SU-DHL-6 (cell line): ENCODE data around the gene TMEM138.

Source experiments
- H2AFZ ChIP-seq: fragments of 200-600 bp; sonication (generic); 2 replicates; pipeline ENCODE4 v1.6.1; 2014; ENCODE audit warnings: low read depth, mild to moderate bottlenecking, moderate library complexity, mixed read lengths, antibody characterized with exemption, low read length; ENCODE audit not compliant: severe bottlenecking
- H3F3A ChIP-seq: fragments of 200-600 bp; shearing (Covaris generic); 2 replicates; pipeline ENCODE4 v1.6.0; 2016; ENCODE audit warnings: antibody characterized with exemption, mild to moderate bottlenecking; ENCODE audit not compliant: insufficient read depth
- H3K27ac ChIP-seq: fragments of 200-600 bp; sonication (generic); 2 replicates; pipeline ENCODE4 v1.5.1; 2016; ENCODE audit warnings: low read depth, mild to moderate bottlenecking, low read length, moderate library complexity, mixed read lengths
- H3K27me3 ChIP-seq: fragments of 200-600 bp; sonication (generic), shearing (Covaris generic); 2 replicates; pipeline ENCODE4 v1.6.0; 2014; ENCODE audit warnings: mild to moderate bottlenecking, low read length
- H3K36me3 ChIP-seq: fragments of 200-600 bp; sonication (generic); 2 replicates; pipeline ENCODE4 v1.6.1; 2014; ENCODE audit warnings: mild to moderate bottlenecking, low read length, mixed read lengths
- H3K4me2 ChIP-seq: fragments of 300-600, 200-600 bp; shearing (Covaris generic), sonication (generic); 2 replicates; pipeline ENCODE4 v1.6.0; 2014; ENCODE audit warnings: low read length, low read depth, mild to moderate bottlenecking; ENCODE audit not compliant: poor library complexity, severe bottlenecking
- H3K4me3 ChIP-seq: fragments of 200-600 bp; sonication (generic); 2 replicates; pipeline ENCODE4 v1.5.1; 2014; ENCODE audit warnings: antibody characterized with exemption, low read length, mild to moderate bottlenecking, mixed read lengths; ENCODE audit not compliant: insufficient read depth, poor library complexity, severe bottlenecking
- H3K79me2 ChIP-seq: fragments of 200-600 bp; sonication (generic); 2 replicates; pipeline ENCODE4 v1.6.1; 2014; ENCODE audit warnings: mild to moderate bottlenecking, low read length, moderate library complexity; ENCODE audit not compliant: insufficient read depth
- H3K9ac ChIP-seq: fragments of 200-600 bp; sonication (generic); 2 replicates; pipeline ENCODE4 v1.7.0; 2014; ENCODE audit warnings: mild to moderate bottlenecking, low read length
- H3K9me2 ChIP-seq: fragments of 200-600 bp; sonication (generic); replicated peaks from 2 replicates; pipeline ENCODE4 v1.6.1; 2014; ENCODE audit warnings: low read length; ENCODE audit not compliant: insufficient read depth
- H3K9me3 ChIP-seq: fragments of 200-600 bp; sonication (generic); 2 replicates; pipeline ENCODE4 v1.6.1; 2014; ENCODE audit warnings: low read length, mixed read lengths; ENCODE audit not compliant: insufficient read depth
- H4K20me1 ChIP-seq: fragments of 200-600 bp; sonication (generic); 2 replicates; pipeline ENCODE4 v1.6.1; 2014; ENCODE audit warnings: low read depth, mild to moderate bottlenecking, antibody characterized with exemption, low read length, moderate library complexity, mixed read lengths
- CTCF ChIP-seq: fragments of 200-600 bp; sonication (generic); IDR thresholded peaks from one replicate; pipeline ENCODE4 v1.5.1; 2017; ENCODE audit warnings: antibody characterized with exemption, mild to moderate bottlenecking, low read length, moderate library complexity; ENCODE audit not compliant: insufficient read depth, poor library complexity, severe bottlenecking
- EZH2phosphoT487 ChIP-seq: fragments of 200-600 bp; sonication (generic), shearing (Covaris generic); conservative IDR thresholded peaks from 2 replicates; pipeline ENCODE4 v1.6.1; 2018; ENCODE audit warnings: mild to moderate bottlenecking, antibody characterized with exemption, low read length, moderate library complexity, mixed read lengths

Gene TMEM138

DNA sequence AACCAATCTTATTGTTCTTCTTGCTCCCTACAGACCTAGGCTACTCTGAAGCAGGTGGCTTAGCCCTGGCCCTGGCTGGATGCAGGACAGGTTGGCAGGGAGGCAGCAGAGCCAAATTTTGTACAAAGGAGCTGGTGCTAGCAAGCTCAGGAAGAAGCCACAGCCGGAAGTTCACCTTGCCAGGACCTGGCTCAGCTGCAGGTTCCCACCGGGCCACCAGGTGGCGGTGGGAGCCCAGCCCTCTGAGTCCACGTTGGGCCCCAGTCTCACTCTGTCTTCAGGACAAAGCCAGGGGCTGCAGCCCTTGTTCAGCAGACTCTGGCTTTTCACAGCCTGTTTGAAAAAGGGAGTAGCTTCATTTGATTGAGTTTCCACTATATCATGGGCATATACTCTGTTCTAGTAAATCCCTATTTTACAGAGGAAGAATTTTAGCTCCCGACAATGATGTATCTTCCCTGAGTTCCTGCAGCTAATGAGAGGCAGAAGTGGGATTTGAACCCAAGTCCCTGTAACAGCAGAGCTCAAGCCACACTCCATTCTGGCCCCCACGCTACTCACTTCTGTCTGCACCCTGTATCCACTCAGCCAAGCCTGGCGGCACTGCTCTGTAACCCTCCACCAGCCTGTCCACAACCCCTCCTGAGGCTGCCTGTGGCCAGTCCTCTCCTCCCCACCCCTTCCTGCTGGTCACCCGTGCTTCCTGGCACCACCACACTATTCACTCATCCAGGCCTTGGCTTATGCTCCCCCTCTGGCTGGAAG is 25.8 kb upstream of the TMEM138 start:
- Histone ChIP-seq H3K27me3 (no peaks in the 10 kb centered on the region), H3K79me2 (peaks cover 15% of the 10 kb centered on the region), H3K9ac (peak overlapping the region; percentile 45), H2AFZ (peak overlapping the region; percentile 80), H3K4me3 (no peak overlapping the region), H4K20me1 (peaks cover 8% of the 10 kb centered on the region; the same call in 1 of the 2 replicates), H3K9me3 (no peaks in the 10 kb centered on the region), H3F3A (peaks cover 21% of the 10 kb centered on the region), H3K9me2 (no peaks in the 10 kb centered on the region), H3K36me3 (no peaks in the 10 kb centered on the region), H3K27ac (peak overlapping the region; percentile 38), H3K4me2 (peak overlapping the region; percentile 35)
- TF ChIP-seq CTCF (peak; percentile 80), EZH2phosphoT487 (no peak)

- H3K4me2 ChIP-seq = no peak overlapping the region
- H3K27ac ChIP-seq = no peak overlapping the region
- no peak overlapping the region for H3K9ac ChIP-seq
- no peaks in the 10 kb centered on the region for H4K20me1 ChIP-seq
- no peaks in the 10 kb centered on the region for H3K27me3 ChIP-seq
- H3K9me2 ChIP-seq = no peaks in the 10 kb centered on the region
- H3K36me3 ChIP-seq = no peaks in the 10 kb centered on the region
- H3K9me3 ChIP-seq = no peaks in the 10 kb centered on the region
- H3K4me3 ChIP-seq = no peak overlapping the region
- no peaks in the 10 kb centered on the region for H3K79me2 ChIP-seq
- no peak for TF ChIP-seq EZH2phosphoT487
- no peak for TF ChIP-seq CTCF
- peaks cover 21% of the 10 kb centered on the region for H3F3A ChIP-seq
- no peak overlapping the region for H2AFZ ChIP-seq
Measured at GRCh38 chr11:61337706-61338470, 24.3 kb upstream of the TMEM138 start.

- TF ChIP-seq CTCF = no peak
- no peak for TF ChIP-seq EZH2phosphoT487
- Histone ChIP-seq H3K27me3 (no peaks in the 10 kb centered on the region), H3K9me3 (no peaks in the 10 kb centered on the region)
Measured at GRCh38 chr11:61338783-61339489, 23.2 kb upstream of the TMEM138 start.

More at GRCh38 chr11:61338783-61339489, 23.2 kb upstream of the TMEM138 start:
- no peak overlapping the region for H3K4me2 ChIP-seq
- no peak overlapping the region for H3K9ac ChIP-seq
- no peak overlapping the region for H3K27ac ChIP-seq
- no peaks in the 10 kb centered on the region for H4K20me1 ChIP-seq
- H3K9me2 ChIP-seq = no peaks in the 10 kb centered on the region
- no peak overlapping the region for H3K4me3 ChIP-seq
- H3K79me2 ChIP-seq = no peaks in the 10 kb centered on the region
- H3K36me3 ChIP-seq = no peaks in the 10 kb centered on the region
- H2AFZ ChIP-seq = no peak overlapping the region
- peaks cover 15% of the 10 kb centered on the region for H3F3A ChIP-seq
